GM23338 (cell line): Measurements from ENCODE around the gene SLAMF6. TPM values are rescaled to one million over a fixed set of nuclear protein-coding genes. Genes with fewer than 3 reads are reported as not detected.

Experiments used
- ATAC-seq: fragments of 200-7000 bp; cut with Tn5 transposase; 3 replicates; pipeline ENCODE4 v1.9.1; 2020
- DNase-seq: peaks from one replicate; pipeline ENCODE4 v3.0.0-alpha.2; 2015; ENCODE audit warnings: low spot score
- H2AFZ ChIP-seq: fragments of 200-600 bp; sonication (generic); 2 replicates; pipeline ENCODE4 v1.8.0; 2016; ENCODE audit warnings: antibody characterized with exemption, mild to moderate bottlenecking, moderate library complexity
- H3F3A ChIP-seq: fragments of 200-600 bp; sonication (generic); replicated peaks from 2 replicates; pipeline ENCODE4 v1.8.0; 2017; ENCODE audit warnings: antibody characterized with exemption, mixed run types, low read depth
- H3K27ac ChIP-seq: fragments of 200-600 bp; sonication (generic); 2 replicates; pipeline ENCODE4 v1.6.1; 2016; ENCODE audit warnings: low read depth
- H3K27me3 ChIP-seq: fragments of 200-600 bp; sonication (generic); 2 replicates; pipeline ENCODE4 v1.8.0; 2016; ENCODE audit warnings: mild to moderate bottlenecking, mixed run types, moderate library complexity; ENCODE audit not compliant: insufficient read depth
- H3K36me3 ChIP-seq: fragments of 200-600 bp; sonication (generic); 2 replicates; pipeline ENCODE4 v1.8.0; 2016; ENCODE audit warnings: mild to moderate bottlenecking; ENCODE audit not compliant: insufficient read depth
- H3K4me1 ChIP-seq: fragments of 200-600 bp; sonication (generic); 2 replicates; pipeline ENCODE4 v1.8.0; 2016; ENCODE audit warnings: mild to moderate bottlenecking, moderate library complexity; ENCODE audit not compliant: insufficient read depth
- H3K4me2 ChIP-seq: fragments of 200-600 bp; sonication (generic); 2 replicates; pipeline ENCODE4 v1.7.1; 2017; ENCODE audit warnings: mixed run types
- H3K4me3 ChIP-seq: fragments of 200-600 bp; sonication (generic); 2 replicates; pipeline ENCODE4 v1.6.1; 2016; ENCODE audit warnings: mixed run types
- H3K79me2 ChIP-seq: fragments of 200-600 bp; sonication (generic); replicated peaks from 2 replicates; pipeline ENCODE4 v1.8.0; 2017; ENCODE audit warnings: mild to moderate bottlenecking; ENCODE audit not compliant: insufficient read depth
- H3K9me2 ChIP-seq: fragments of 200-600 bp; sonication (generic); 2 replicates; pipeline ENCODE4 v1.8.0; 2017; ENCODE audit not compliant: insufficient read depth
- H4K20me1 ChIP-seq: fragments of 200-600 bp; sonication (generic); replicated peaks from 2 replicates; pipeline ENCODE4 v1.8.0; 2017; ENCODE audit warnings: mild to moderate bottlenecking; ENCODE audit not compliant: insufficient read depth
- H3K27ac Mint-ChIP-seq: 2 replicates; pipeline ENCODE4 v1.8.0; 2020; ENCODE audit warnings: inconsistent platforms, mild to moderate bottlenecking, moderate library complexity, mixed read lengths
- H3K27me3 Mint-ChIP-seq: 3 replicates; pipeline ENCODE4 v1.8.0; 2022; ENCODE audit warnings: low read depth, mild to moderate bottlenecking, moderate library complexity, mixed read lengths, inconsistent platforms; ENCODE audit not compliant: insufficient read depth, poor library complexity
- H3K36me3 Mint-ChIP-seq: 3 replicates; pipeline ENCODE4 v1.8.0; 2021; ENCODE audit warnings: low read depth, mild to moderate bottlenecking, inconsistent platforms, moderate library complexity, mixed read lengths
- H3K4me1 Mint-ChIP-seq: 3 replicates; pipeline ENCODE4 v1.8.0; 2020; ENCODE audit warnings: mild to moderate bottlenecking, inconsistent platforms, mixed read lengths
- H3K4me3 Mint-ChIP-seq: 3 replicates; pipeline ENCODE4 v1.8.0; 2021; ENCODE audit warnings: moderate library complexity, mild to moderate bottlenecking, inconsistent platforms, mixed read lengths
- H3K9me3 Mint-ChIP-seq: 3 replicates; pipeline ENCODE4 v1.8.0; 2020; ENCODE audit warnings: moderate library complexity, mild to moderate bottlenecking, inconsistent platforms, mixed read lengths
- CREB1 ChIP-seq: fragments of 250-450 bp; sonication (Bioruptor Pico); IDR thresholded peaks from 2 replicates; pipeline ENCODE4 v1.5.0; 2020; ENCODE audit warnings: low read depth, mild to moderate bottlenecking, moderate library complexity
- CTCF ChIP-seq, 2 experiments: fragments of 200-600 bp in 1 of 2; sonication (generic) in 1 of 2; conservative IDR thresholded peaks; 2 replicates each; pipeline versions ENCODE4 v1.5.1 to v1.6.1; 2016 to 2017; ENCODE audit warnings: antibody characterized with exemption in 2 of 2, low read depth in 2 of 2, mild to moderate bottlenecking in 2 of 2, moderate library complexity in 1 of 2
- ETS1 ChIP-seq: IDR thresholded peaks from 2 replicates; pipeline ENCODE4 v1.6.1; 2016; ENCODE audit warnings: antibody characterized with exemption
- EZH2 ChIP-seq: fragments of 200-600 bp; sonication (generic); IDR thresholded peaks from one replicate; pipeline ENCODE4 v1.8.0; 2017; ENCODE audit warnings: antibody characterized with exemption, mild to moderate bottlenecking, low read depth; ENCODE audit not compliant: unreplicated experiment
- JUNB ChIP-seq: IDR thresholded peaks from one replicate; pipeline ENCODE4 v1.6.1; 2016; ENCODE audit warnings: antibody characterized with exemption; ENCODE audit not compliant: unreplicated experiment
- NANOG ChIP-seq: IDR thresholded peaks from 2 replicates; pipeline ENCODE4 v1.6.1; 2016; ENCODE audit warnings: antibody characterized with exemption, borderline replicate concordance
- REST ChIP-seq: IDR thresholded peaks from one replicate; pipeline ENCODE4 v1.6.1; 2018; ENCODE audit warnings: antibody characterized with exemption; ENCODE audit not compliant: unreplicated experiment
- STAT1 ChIP-seq: IDR thresholded peaks from one replicate; pipeline ENCODE4 v1.6.1; 2016; ENCODE audit warnings: antibody characterized with exemption; ENCODE audit not compliant: unreplicated experiment
- ZNF114 ChIP-seq: fragments of 250-450 bp; sonication (Bioruptor Pico); IDR thresholded peaks from 2 replicates; pipeline ENCODE4 v1.5.0; 2020; ENCODE audit warnings: mild to moderate bottlenecking, moderate library complexity
- ZNF331 ChIP-seq: fragments of 250-450 bp; sonication (Bioruptor Pico); IDR thresholded peaks from 2 replicates; pipeline ENCODE4 v1.5.0; 2020; ENCODE audit warnings: low read depth, mild to moderate bottlenecking, moderate library complexity
- polyA plus RNA-seq: library from polyadenylated mRNA; unstranded; fragments of >200 nt; fragmentation: Nextera tagmentation; extraction: Ambion mirVana; gene quantifications from 2 replicates; pipeline ENCODE4 v1.2.1, GENCODE V29; 2016
- total RNA-seq: library from RNA; depleted of rRNA; stranded (reverse); fragments of >200 nt; shearing (Covaris generic); gene quantifications from 2 replicates; pipeline ENCODE4 v1.2.3, GENCODE V29; 2014

Gene SLAMF6
- total and polyA plus RNA-seq, 2 experiments from 2014 or later: not detected

GRCh38 chr1:160438935-160439334, 84.1 kb downstream of the SLAMF6 start:
- H3K79me2 ChIP-seq: no peaks in the 10 kb centered on the region
- no peak overlapping the region for H3K27ac ChIP-seq
- H3K4me2 ChIP-seq: no peak overlapping the region
- peak overlapping the region; percentile 80; the same call in 1 of the 2 replicates for H2AFZ ChIP-seq
- no peaks in the 10 kb centered on the region for H4K20me1 ChIP-seq
- no peak overlapping the region for H3K4me3 ChIP-seq
- H3K4me3 Mint-ChIP-seq: no peak overlapping the region
- peaks cover 6% of the 10 kb centered on the region; the same call in 2 of the 3 replicates for H3K4me1 Mint-ChIP-seq
- H3K36me3 Mint-ChIP-seq: no peaks in the 10 kb centered on the region
- no peaks in the 10 kb centered on the region for H3K27me3 Mint-ChIP-seq
- no peaks in the 10 kb centered on the region for H3K27me3 ChIP-seq
- ATAC-seq (peak; percentile 67), DNase-seq (peak; percentile 33)
- TF ChIP-seq CTCF (conservative IDR thresholded peaks at IDR 0.05; ENCODE audit: low read depth in 2 of 2) (no peak), ZNF331 (CRISPR knock-in tag) (no peak), JUNB (no peak), EZH2 (no peak), ETS1 (no peak), STAT1 (no peak), NANOG (no peak), REST (no peak), ZNF114 (no peak), CREB1 (CRISPR knock-in tag) (no peak)
- H3K36me3 ChIP-seq: no peaks in the 10 kb centered on the region
- no peaks in the 10 kb centered on the region; the same call in 1 of the 2 replicates for H3K9me2 ChIP-seq
- no peaks in the 10 kb centered on the region for H3F3A ChIP-seq
- H3K9me3 Mint-ChIP-seq: no peaks in the 10 kb centered on the region; the same call in 2 of the 3 replicates
- H3K4me1 ChIP-seq: no peaks in the 10 kb centered on the region
- no peak overlapping the region for H3K27ac Mint-ChIP-seq
